BJ (cell line): Measurements from ENCODE around the gene TPP2. TPM values are rescaled to one million over a fixed set of nuclear protein-coding genes. Genes with fewer than 3 reads are reported as not detected.

Experiments used
- CTCF ChIA-PET: fragments of 350-600 bp; formaldehyde crosslinking; extraction: SDS; loops from one replicate; lab custom pipeline; 2021; ENCODE audit warnings: antibody characterized with exemption, inconsistent platforms; lab: Yijun Ruan, JAX
- POLR2A ChIA-PET: fragments of 300-600 bp; sonication (Branson Sonifier 250); formaldehyde crosslinking; extraction: SDS; loops from one replicate; lab custom pipeline; 2021; ENCODE audit warnings: antibody characterized with exemption; lab: Charles Lee
- DNase-seq: peaks from one replicate; pipeline ENCODE4 v3.0.0-alpha.2; 2011; ENCODE audit warnings: low read depth
- H3K27me3 ChIP-seq: 2 replicates; pipeline ENCODE4 v1.6.0; 2011; ENCODE audit warnings: low read length; ENCODE audit not compliant: control insufficient read depth, insufficient read depth
- H3K36me3 ChIP-seq: 2 replicates; pipeline ENCODE4 v1.5.1; 2011; ENCODE audit warnings: low read length; ENCODE audit not compliant: control insufficient read depth, insufficient read depth
- H3K4me3 ChIP-seq: 2 replicates; pipeline ENCODE4 v1.5.1; 2011; ENCODE audit warnings: low read depth, mild to moderate bottlenecking, control low read depth, low read length
- CTCF ChIP-seq: IDR thresholded peaks from 2 replicates; pipeline ENCODE4 v1.5.1; 2011; ENCODE audit warnings: low read depth, mild to moderate bottlenecking, control low read depth, inconsistent platforms, low read length, moderate library complexity; ENCODE audit not compliant: insufficient read depth
- polyA minus RNA-seq: library from RNA; depleted of rRNA, polyadenylated mRNA; stranded (reverse); fragments of >200 nt; gene quantifications from 2 replicates; pipeline ENCODE4 v1.2.3, GENCODE V29; 2011; rRNA and poly(A)+ RNA removed
- polyA plus RNA-seq: library from polyadenylated mRNA; depleted of rRNA; stranded (reverse); fragments of >200 nt; gene quantifications from 2 replicates; pipeline ENCODE4 v1.2.3, GENCODE V29; 2011; rRNA removed

Gene TPP2
- polyA plus RNA-seq (13.9 and 26.3 TPM in 2 replicates), polyA minus RNA-seq (14.8 and 23.4 TPM in 2 replicates)

DNA sequence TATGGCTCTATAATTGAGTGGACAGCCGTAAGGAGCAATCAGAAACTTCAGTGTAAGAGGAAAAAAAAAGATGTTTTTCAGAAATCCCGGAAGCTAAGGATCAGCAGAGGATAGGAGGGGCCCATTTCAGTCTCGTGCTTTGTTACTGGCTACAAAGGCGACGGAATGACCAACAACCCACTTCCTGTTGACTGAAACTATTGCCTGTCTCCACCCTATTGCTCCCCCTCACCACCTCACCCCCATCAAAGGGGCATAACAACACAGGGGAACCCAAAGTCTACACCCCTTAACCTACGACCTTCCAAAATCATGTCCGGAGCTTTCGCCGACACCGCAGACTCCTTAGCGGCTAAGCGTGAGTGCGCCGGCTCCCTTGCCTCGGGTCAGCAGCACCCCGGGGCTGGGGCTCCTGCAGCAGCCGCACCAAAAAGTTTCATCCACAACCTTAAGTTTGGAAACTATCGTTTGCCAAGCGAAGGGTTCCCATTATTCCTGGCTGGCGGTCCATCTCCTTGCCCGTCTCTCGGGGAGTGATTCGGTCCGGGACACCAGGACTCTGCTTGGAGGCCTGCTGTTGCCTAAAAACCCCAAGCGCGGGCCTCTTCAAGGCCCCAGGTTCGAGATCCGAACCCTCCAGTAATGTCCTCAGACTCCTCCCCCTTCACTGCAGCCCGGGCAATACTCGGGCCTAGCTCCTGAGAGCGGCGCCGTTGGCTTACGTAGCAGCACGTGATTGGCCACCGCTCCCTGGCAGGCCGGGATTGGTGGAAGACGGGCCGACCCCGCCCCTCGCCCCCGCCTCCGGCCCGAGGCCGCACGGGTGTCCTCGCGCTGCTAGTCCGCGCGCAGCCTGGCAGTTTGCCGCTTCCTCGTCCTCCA, at the start of gene TPP2:
TSS of gene TPP2 (plus strand) at position 840 of the 882 bp plus-strand sequence. CDS start 53 bp downstream, outside the sequence.
- H3K4me3 ChIP-seq, result peak within 1 kb of the TSS; percentile 54
- no peaks in the 10 kb centered on the region for H3K27me3 ChIP-seq
- POLR2A ChIA-PET, result interaction anchor here (0.6 to 1.2 kb wide), 3 partner anchors 18 to 1136 kb away, joined by 3 to 4 read pairs (median 3); no protein-coding TSS in a partner anchor
- H3K36me3 ChIP-seq, result no peaks in the 10 kb centered on the region
- no peak for TF ChIP-seq CTCF
- DNase-seq, result peak; percentile 87
- CTCF ChIA-PET, result interaction anchor here (0.6 to 2.3 kb wide), 8 partner anchors 11 to 986 kb away, joined by 3 to 8 read pairs (median 4); no protein-coding TSS in a partner anchor

- TF ChIP-seq CTCF, result no peak
- ChIA-PET CTCF (interaction anchor here (0.5 kb wide), 1 partner anchor 1029 kb away, joined by 3 read pairs; no protein-coding TSS in a partner anchor), POLR2A (no interaction called here)
- Histone ChIP-seq H3K27me3 (no peaks in the 10 kb centered on the region), H3K4me3 (no peak overlapping the region), H3K36me3 (no peaks in the 10 kb centered on the region)
- DNase-seq, result no peak
Measured at GRCh38 chr13:102548811-102549210, 48.0 kb upstream of the TPP2 start.

- Histone ChIP-seq H3K4me3 (no peak overlapping the region), H3K36me3 (no peaks in the 10 kb centered on the region), H3K27me3 (no peaks in the 10 kb centered on the region)
- DNase-seq, result no peak
- CTCF ChIA-PET, result no interaction called here
- TF ChIP-seq CTCF, result no peak
- POLR2A ChIA-PET, result no interaction called here
Measured at GRCh38 chr13:102550507-102550906, 46.3 kb upstream of the TPP2 start.

DNA sequence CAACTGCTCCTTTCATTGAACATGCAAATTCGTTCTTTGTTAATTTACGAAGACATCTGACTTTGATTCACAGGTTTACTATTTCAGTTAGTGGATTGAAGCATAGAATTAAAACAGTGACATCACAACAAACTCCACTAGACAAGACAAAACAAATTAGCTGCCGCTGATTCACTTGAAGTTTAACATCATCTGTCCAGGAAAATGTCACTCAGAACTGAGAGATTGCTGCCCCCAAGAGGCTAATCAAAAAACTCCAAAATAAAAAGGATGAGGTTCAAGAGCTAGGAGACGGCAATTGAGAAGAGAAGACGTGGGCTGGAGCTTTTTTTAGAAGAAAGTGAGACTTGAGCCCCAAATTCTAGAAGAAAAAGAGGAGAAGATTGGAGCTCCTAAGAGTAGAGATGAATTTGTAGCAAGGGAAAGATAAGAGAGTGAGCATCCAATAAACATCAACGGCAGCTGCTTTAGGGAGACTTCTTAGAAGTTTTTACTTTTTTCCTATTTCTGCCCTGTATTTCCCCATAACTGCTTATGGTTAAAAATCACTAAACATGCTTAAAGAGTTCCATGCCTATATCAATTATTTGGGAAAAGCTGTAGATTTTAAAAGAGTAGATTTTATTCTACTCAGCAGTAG, 40.8 kb upstream of the TPP2 start:
- ChIA-PET CTCF (interaction anchor here (0.6 to 4.0 kb wide), 17 partner anchors 9 to 615 kb away, joined by 3 to 22 read pairs (median 5); no protein-coding TSS in a partner anchor), POLR2A (no interaction called here)
- no peak for DNase-seq
- no peaks in the 10 kb centered on the region for H3K36me3 ChIP-seq
- no peaks in the 10 kb centered on the region for H3K27me3 ChIP-seq
- TF ChIP-seq CTCF, result peak; percentile 53
- H3K4me3 ChIP-seq, result no peak overlapping the region

GRCh38 chr13:102556806-102557205, 40.0 kb upstream of the TPP2 start:
- no peak for DNase-seq
- no peaks in the 10 kb centered on the region for H3K27me3 ChIP-seq
- H3K4me3 ChIP-seq, result no peak overlapping the region
- ChIA-PET POLR2A (no interaction called here), CTCF (interaction anchor here (1.1 to 4.0 kb wide), 7 partner anchors 9 to 616 kb away, joined by 4 to 22 read pairs (median 5); no protein-coding TSS in a partner anchor)
- no peak for TF ChIP-seq CTCF
- H3K36me3 ChIP-seq, result no peaks in the 10 kb centered on the region
